Cardiac fibroblast (primary cell): ENCODE data around the gene CCT3.
"Not testable (repeated sequence)": the region's sequence is repeated elsewhere in the genome, so short reads cannot be mapped to it uniquely, and the experiment has no call there.

Source experiments
- DNase-seq, 2 donors: peaks; one replicate each; pipeline versions ENCODE4 v3.0.0 to v3.0.0-alpha.2; 2010; ENCODE audit warnings: low read depth in 2 of 2
- H3K4me3 ChIP-seq, 2 donors: replicated peaks in 1 of 2; 1 replicate in 1 of 2; 2 replicates in 1 of 2; pipeline ENCODE4 v1.5.1; 2011; ENCODE audit warnings: low read depth in 2 of 2, low read length in 2 of 2, mild to moderate bottlenecking in 2 of 2, moderate library complexity in 1 of 2
- CTCF ChIP-seq: IDR thresholded peaks from one replicate; pipeline ENCODE4 v1.5.1; 2011; ENCODE audit warnings: low read depth, mild to moderate bottlenecking, low read length, inconsistent platforms

Gene CCT3

GRCh38 chr1:156346636-156347035 is 8.5 kb upstream of the CCT3 start:
- no peak overlapping the region for H3K4me3 ChIP-seq
- peak; percentile 27 to 39 for DNase-seq
- TF ChIP-seq CTCF: no peak

- H3K4me3 ChIP-seq, DNase-seq: not testable (repeated sequence)
Observed at GRCh38 chr1:156346035-156346434, 7.9 kb upstream of the CCT3 start.

- no peak for DNase-seq
- no peak overlapping the region for H3K4me3 ChIP-seq
- no peak for TF ChIP-seq CTCF
Observed at GRCh38 chr1:156344409-156344808, 6.3 kb upstream of the CCT3 start.

- peak in 1 of 2 donors; percentile 12 for DNase-seq
- TF ChIP-seq CTCF: no peak
- no peak overlapping the region for H3K4me3 ChIP-seq
Observed at GRCh38 chr1:156342166-156342955, 4.3 kb upstream of the CCT3 start.

- H3K4me3 ChIP-seq: peak overlapping the region; percentile 89 to 92
- TF ChIP-seq CTCF: peak; percentile 9
- no peak for DNase-seq
Observed at GRCh38 chr1:156337888-156338179, 258 bp downstream of the CCT3 start.

GRCh38 chr1:156337052-156337887 is 822 bp downstream of the CCT3 start:
- TF ChIP-seq CTCF: no peak
- DNase-seq: peak; percentile 5 to 12
- H3K4me3 ChIP-seq: peak overlapping the region; percentile 89 to 92

GRCh38 chr1:156336242-156336641 is 1.9 kb downstream of the CCT3 start:
- DNase-seq: no peak
- no peak for TF ChIP-seq CTCF
- H3K4me3 ChIP-seq: peak overlapping the region in 1 of 2 donors; percentile 92

GRCh38 chr1:156323179-156323578 is 14.9 kb downstream of the CCT3 start:
- not testable (repeated sequence) for H3K4me3 ChIP-seq
- peak in 1 of 2 donors; percentile 59 for DNase-seq
